HEK293 (cell line): ENCODE data around the gene MYO9B.
A peak's percentile ranks its signal among the peaks of the same experiment; 100 is the strongest.

ENCODE experiments used
- CTCF ChIA-PET: fragments of 350-600 bp; formaldehyde crosslinking; extraction: SDS; loops from one replicate; lab custom pipeline; 2021; ENCODE audit warnings: antibody characterized with exemption; lab: Yijun Ruan, JAX
- POLR2A ChIA-PET: fragments of 300-600 bp; formaldehyde crosslinking; extraction: SDS; loops from one replicate; lab custom pipeline; 2020; ENCODE audit warnings: antibody characterized with exemption, inconsistent platforms; lab: Yijun Ruan, JAX
- H3K27ac ChIP-seq: fragments of 200-500 bp; sonication (Bioruptor generic); 2 replicates; pipeline ENCODE4 v1.5.1; 2014; ENCODE audit warnings: low read depth, low read length, control low read depth, inconsistent platforms; ENCODE audit errors: extremely low read depth
- H3K36me3 ChIP-seq, 2 experiments: fragments of 200-500 bp in 1 of 2; sonication (Bioruptor generic) in 1 of 2; 1 replicate in 1 of 2; 2 replicates in 1 of 2; pipeline ENCODE4 v1.5.1; 2014 to 2017; ENCODE audit warnings: inconsistent platforms in 2 of 2, low read length in 2 of 2; ENCODE audit not compliant: control insufficient read depth in 2 of 2, insufficient read depth in 1 of 2
- H3K4me1 ChIP-seq: fragments of 200-500 bp; sonication (Bioruptor generic); 2 replicates; pipeline ENCODE4 v1.5.1; 2014; ENCODE audit warnings: mild to moderate bottlenecking, low read length, inconsistent platforms; ENCODE audit not compliant: control insufficient read depth, insufficient read depth
- H3K4me3 ChIP-seq: 2 replicates; pipeline ENCODE4 v1.5.1; 2011; ENCODE audit warnings: low read depth, mild to moderate bottlenecking, control low read depth, low read length, moderate library complexity
- H3K9me3 ChIP-seq: fragments of 200-500 bp; sonication (Bioruptor generic); 2 replicates; pipeline ENCODE4 v1.5.1; 2014; ENCODE audit warnings: low read depth, low read length, inconsistent platforms; ENCODE audit not compliant: control insufficient read depth, insufficient read depth
- OSR2 ChIP-seq: fragments of 450-650 bp; formaldehyde crosslinking; IDR thresholded peaks from 2 replicates; pipeline ENCODE4 v1.5.1; 2016; ENCODE audit warnings: missing biosample characterization, missing genetic modification characterization
- SP2 ChIP-seq: fragments of 450-650 bp; formaldehyde crosslinking; IDR thresholded peaks from 2 replicates; pipeline ENCODE4 v1.5.1; 2016; ENCODE audit warnings: missing biosample characterization, missing genetic modification characterization
- SP7 ChIP-seq: fragments of 450-650 bp; formaldehyde crosslinking; IDR thresholded peaks from 2 replicates; pipeline ENCODE4 v1.5.1; 2016; ENCODE audit warnings: missing biosample characterization, missing genetic modification characterization
- ZBTB48 ChIP-seq: fragments of 450-650 bp; formaldehyde crosslinking; IDR thresholded peaks from 2 replicates; pipeline ENCODE4 v1.5.1; 2016; ENCODE audit warnings: missing biosample characterization, missing genetic modification characterization
- ZFP3 ChIP-seq: fragments of 450-650 bp; formaldehyde crosslinking; IDR thresholded peaks from 2 replicates; pipeline ENCODE4 v1.5.1; 2016; ENCODE audit warnings: low read depth, missing biosample characterization, missing genetic modification characterization
- ZNF140 ChIP-seq: fragments of 450-650 bp; formaldehyde crosslinking; IDR thresholded peaks from 2 replicates; pipeline ENCODE4 v1.5.1; 2016; ENCODE audit warnings: missing biosample characterization, missing genetic modification characterization
- ZNF175 ChIP-seq: fragments of 450-650 bp; formaldehyde crosslinking; IDR thresholded peaks from 2 replicates; pipeline ENCODE4 v1.5.1; 2016; ENCODE audit warnings: missing biosample characterization, missing genetic modification characterization
- ZNF2 ChIP-seq: fragments of 450-650 bp; formaldehyde crosslinking; IDR thresholded peaks from 2 replicates; pipeline ENCODE4 v1.5.1; 2016; ENCODE audit warnings: missing biosample characterization, missing genetic modification characterization
- ZNF248 ChIP-seq: fragments of 450-650 bp; formaldehyde crosslinking; IDR thresholded peaks from 2 replicates; pipeline ENCODE4 v1.5.1; 2017; ENCODE audit warnings: missing biosample characterization, missing genetic modification characterization
- ZNF324 ChIP-seq: fragments of 450-650 bp; formaldehyde crosslinking; IDR thresholded peaks from 2 replicates; pipeline ENCODE4 v1.5.1; 2016; ENCODE audit warnings: missing biosample characterization, missing genetic modification characterization
- ZNF335 ChIP-seq: fragments of 450-650 bp; formaldehyde crosslinking; conservative IDR thresholded peaks from 2 replicates; pipeline ENCODE4 v1.5.1; 2016; ENCODE audit warnings: missing biosample characterization, missing genetic modification characterization
- ZNF404 ChIP-seq: fragments of 450-650 bp; formaldehyde crosslinking; IDR thresholded peaks from 2 replicates; pipeline ENCODE4 v1.5.1; 2017; ENCODE audit warnings: missing biosample characterization, missing genetic modification characterization
- ZNF529 ChIP-seq: fragments of 450-650 bp; formaldehyde crosslinking; IDR thresholded peaks from 2 replicates; pipeline ENCODE4 v1.5.1; 2017; ENCODE audit warnings: missing genetic modification characterization, missing biosample characterization; ENCODE audit not compliant: insufficient replicate concordance
- ZNF548 ChIP-seq: fragments of 450-650 bp; formaldehyde crosslinking; IDR thresholded peaks from 2 replicates; pipeline ENCODE4 v1.5.1; 2016; ENCODE audit warnings: missing biosample characterization, missing genetic modification characterization
- ZNF658 ChIP-seq: fragments of 450-650 bp; formaldehyde crosslinking; IDR thresholded peaks from 2 replicates; pipeline ENCODE4; 2016; ENCODE audit warnings: missing biosample characterization, missing genetic modification characterization
- ZNF837 ChIP-seq: fragments of 450-650 bp; formaldehyde crosslinking; IDR thresholded peaks from 2 replicates; pipeline ENCODE4 v1.5.1; 2016; ENCODE audit warnings: missing biosample characterization, missing genetic modification characterization
- ZSCAN16 ChIP-seq: fragments of 450-650 bp; formaldehyde crosslinking; IDR thresholded peaks from 2 replicates; pipeline ENCODE4 v1.5.1; 2016; ENCODE audit warnings: missing biosample characterization, missing genetic modification characterization
- TF ChIP-seq, protein P1 (sequence below): fragments of 450-650 bp; formaldehyde crosslinking; IDR thresholded peaks from 2 replicates; pipeline ENCODE4 v1.5.1; 2016; ENCODE audit warnings: missing biosample characterization, missing genetic modification characterization
- TF ChIP-seq, protein P2 (sequence below): fragments of 450-650 bp; formaldehyde crosslinking; IDR thresholded peaks from 2 replicates; pipeline ENCODE4 v1.5.1; 2017; ENCODE audit warnings: missing biosample characterization, mild to moderate bottlenecking, missing genetic modification characterization, moderate library complexity
- TF ChIP-seq, protein P3 (sequence below): sonication (generic); formaldehyde crosslinking; IDR thresholded peaks from 2 replicates; pipeline ENCODE4 v1.8.1; 2022; ENCODE audit warnings: mild to moderate bottlenecking, moderate library complexity, missing genetic modification reagents
- TF ChIP-seq, protein P4 (sequence below): fragments of 450-650 bp; formaldehyde crosslinking; IDR thresholded peaks from 2 replicates; pipeline ENCODE4 v1.5.1; 2016; ENCODE audit warnings: missing biosample characterization, missing genetic modification characterization
- TF ChIP-seq, protein P5 (sequence below): fragments of 450-650 bp; formaldehyde crosslinking; IDR thresholded peaks from 2 replicates; pipeline ENCODE4 v1.5.1; 2016; ENCODE audit warnings: missing biosample characterization, missing genetic modification characterization
- TF ChIP-seq, protein P6 (sequence below): fragments of 450-650 bp; formaldehyde crosslinking; IDR thresholded peaks from 2 replicates; pipeline ENCODE4 v1.5.1; 2016; ENCODE audit warnings: missing biosample characterization, missing genetic modification characterization

MYO9B gene

DNA sequence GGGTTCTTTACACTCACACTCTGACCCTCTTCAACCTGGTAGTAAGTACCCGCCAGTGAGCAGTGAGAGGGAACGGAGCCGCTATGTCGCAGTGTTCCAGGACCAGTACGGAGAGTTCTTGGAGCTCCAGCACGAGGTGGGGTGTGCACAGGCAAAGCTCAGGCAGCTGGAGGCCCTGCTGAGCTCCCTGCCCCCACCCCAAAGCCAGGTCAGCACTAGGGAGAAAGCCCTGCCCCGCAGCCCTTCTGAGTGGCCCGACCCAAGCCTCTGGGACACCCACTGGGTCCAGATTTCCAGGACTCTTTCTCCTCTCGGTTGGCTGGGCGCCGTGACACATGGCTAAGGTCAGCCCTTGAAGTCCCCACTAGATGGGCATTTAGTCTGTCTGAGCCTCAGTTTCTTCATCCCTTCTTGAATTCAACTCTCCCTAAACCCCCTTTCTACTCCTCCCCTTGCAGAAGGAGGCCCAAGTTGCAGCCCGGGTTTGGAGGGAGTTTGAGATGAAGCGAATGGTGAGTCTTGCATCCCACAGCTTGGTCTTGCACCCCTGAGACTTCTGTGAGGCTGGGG is 152.3 kb downstream of the MYO9B start (continued):
- TF ChIP-seq, protein P1, sequence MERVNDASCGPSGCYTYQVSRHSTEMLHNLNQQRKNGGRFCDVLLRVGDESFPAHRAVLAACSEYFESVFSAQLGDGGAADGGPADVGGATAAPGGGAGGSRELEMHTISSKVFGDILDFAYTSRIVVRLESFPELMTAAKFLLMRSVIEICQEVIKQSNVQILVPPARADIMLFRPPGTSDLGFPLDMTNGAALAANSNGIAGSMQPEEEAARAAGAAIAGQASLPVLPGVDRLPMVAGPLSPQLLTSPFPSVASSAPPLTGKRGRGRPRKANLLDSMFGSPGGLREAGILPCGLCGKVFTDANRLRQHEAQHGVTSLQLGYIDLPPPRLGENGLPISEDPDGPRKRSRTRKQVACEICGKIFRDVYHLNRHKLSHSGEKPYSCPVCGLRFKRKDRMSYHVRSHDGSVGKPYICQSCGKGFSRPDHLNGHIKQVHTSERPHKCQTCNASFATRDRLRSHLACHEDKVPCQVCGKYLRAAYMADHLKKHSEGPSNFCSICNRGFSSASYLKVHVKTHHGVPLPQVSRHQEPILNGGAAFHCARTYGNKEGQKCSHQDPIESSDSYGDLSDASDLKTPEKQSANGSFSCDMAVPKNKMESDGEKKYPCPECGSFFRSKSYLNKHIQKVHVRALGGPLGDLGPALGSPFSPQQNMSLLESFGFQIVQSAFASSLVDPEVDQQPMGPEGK, result no peak
- TF ChIP-seq ZNF140 (tag by site-specific recombination), result no peak
- TF ChIP-seq, protein P2, sequence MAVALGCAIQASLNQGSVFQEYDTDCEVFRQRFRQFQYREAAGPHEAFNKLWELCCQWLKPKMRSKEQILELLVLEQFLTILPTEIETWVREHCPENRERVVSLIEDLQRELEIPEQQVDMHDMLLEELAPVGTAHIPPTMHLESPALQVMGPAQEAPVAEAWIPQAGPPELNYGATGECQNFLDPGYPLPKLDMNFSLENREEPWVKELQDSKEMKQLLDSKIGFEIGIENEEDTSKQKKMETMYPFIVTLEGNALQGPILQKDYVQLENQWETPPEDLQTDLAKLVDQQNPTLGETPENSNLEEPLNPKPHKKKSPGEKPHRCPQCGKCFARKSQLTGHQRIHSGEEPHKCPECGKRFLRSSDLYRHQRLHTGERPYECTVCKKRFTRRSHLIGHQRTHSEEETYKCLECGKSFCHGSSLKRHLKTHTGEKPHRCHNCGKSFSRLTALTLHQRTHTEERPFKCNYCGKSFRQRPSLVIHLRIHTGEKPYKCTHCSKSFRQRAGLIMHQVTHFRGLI (tag by site-specific recombination), result no peak
- no peak for TF ChIP-seq ZNF548 (tag by site-specific recombination)
- TF ChIP-seq ZNF529 (tag by site-specific recombination), result no peak

DNA sequence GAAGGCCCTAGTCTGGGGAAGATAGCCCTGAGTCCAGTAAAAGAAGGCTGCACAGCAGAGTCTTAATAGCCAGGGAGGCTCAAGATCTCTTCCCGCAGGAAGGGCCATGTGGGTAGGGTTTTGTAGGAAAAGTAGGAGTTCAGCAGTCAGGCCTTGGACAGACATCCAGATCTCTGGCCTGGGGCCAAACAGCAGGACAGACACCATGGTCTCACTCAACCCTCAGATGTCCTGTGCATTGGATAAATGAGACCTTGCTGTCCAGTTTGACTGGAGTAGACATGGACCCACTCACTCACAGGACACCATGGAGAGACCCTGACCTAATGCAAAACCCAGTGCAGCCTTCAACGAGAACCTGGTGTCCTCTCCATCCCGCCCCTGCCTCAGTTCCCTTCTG is 154.3 kb downstream of the MYO9B start:
- CTCF ChIA-PET, result no interaction called here
- POLR2A ChIA-PET, result interaction anchor here (0.6 to 5.5 kb wide), 2 partner anchors 14 to 37 kb away, joined by 3 to 61 read pairs; partner anchors contain the start of genes BABAM1 and USE1
- 0 out of 2 replicates have a peak, but pooled peaks cover 5% of the 10 kb centered on the region for H3K4me1 ChIP-seq
- peaks cover 18 to 48% of the 10 kb centered on the region in 2 experiments; a peak in 2 of 3 replicates for H3K36me3 ChIP-seq
- H3K9me3 ChIP-seq, result no peaks in the 10 kb centered on the region
- no peak overlapping the region for H3K4me3 ChIP-seq
- no peak overlapping the region for H3K27ac ChIP-seq
- TF ChIP-seq ZFP3 (peak; percentile 99), ZNF324 (tag by site-specific recombination) (no peak), ZNF2 (no peak)
- TF ChIP-seq, protein P3, sequence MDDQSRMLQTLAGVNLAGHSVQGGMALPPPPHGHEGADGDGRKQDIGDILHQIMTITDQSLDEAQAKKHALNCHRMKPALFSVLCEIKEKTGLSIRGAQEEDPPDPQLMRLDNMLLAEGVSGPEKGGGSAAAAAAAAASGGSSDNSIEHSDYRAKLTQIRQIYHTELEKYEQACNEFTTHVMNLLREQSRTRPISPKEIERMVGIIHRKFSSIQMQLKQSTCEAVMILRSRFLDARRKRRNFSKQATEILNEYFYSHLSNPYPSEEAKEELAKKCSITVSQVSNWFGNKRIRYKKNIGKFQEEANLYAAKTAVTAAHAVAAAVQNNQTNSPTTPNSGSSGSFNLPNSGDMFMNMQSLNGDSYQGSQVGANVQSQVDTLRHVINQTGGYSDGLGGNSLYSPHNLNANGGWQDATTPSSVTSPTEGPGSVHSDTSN (CRISPR knock-in tag), result no peak
- TF ChIP-seq, protein P4, sequence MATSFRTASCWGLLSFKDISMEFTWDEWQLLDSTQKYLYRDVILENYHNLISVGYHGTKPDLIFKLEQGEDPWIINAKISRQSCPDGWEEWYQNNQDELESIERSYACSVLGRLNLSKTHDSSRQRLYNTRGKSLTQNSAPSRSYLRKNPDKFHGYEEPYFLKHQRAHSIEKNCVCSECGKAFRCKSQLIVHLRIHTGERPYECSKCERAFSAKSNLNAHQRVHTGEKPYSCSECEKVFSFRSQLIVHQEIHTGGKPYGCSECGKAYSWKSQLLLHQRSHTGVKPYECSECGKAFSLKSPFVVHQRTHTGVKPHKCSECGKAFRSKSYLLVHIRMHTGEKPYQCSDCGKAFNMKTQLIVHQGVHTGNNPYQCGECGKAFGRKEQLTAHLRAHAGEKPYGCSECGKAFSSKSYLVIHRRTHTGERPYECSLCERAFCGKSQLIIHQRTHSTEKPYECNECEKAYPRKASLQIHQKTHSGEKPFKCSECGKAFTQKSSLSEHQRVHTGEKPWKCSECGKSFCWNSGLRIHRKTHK (tag by site-specific recombination), result no peak

DNA sequence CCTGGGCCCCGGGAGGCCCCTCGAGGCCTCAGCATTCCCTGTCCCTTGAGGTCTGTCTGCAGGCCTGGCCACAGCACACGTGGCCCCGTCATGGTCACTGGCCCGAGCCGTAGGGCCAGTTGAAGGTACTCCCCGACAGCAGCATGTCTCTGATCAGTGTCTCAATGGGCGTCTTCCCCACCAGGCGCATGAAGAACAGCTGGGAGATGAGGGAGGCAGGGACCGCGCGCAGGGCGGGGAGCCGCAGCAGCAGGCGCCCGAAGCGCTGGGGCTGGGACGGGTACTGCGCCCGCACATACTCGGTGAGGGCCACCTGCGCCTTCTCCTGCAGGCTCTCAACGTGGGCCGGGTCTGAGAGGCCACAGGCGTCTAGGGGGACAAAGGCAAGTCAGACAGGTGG is 156.7 kb downstream of the MYO9B start:
- no peak for TF ChIP-seq OSR2 (tag by site-specific recombination)
- TF ChIP-seq ZNF837 (tag by site-specific recombination), result no peak
- TF ChIP-seq ZNF175 (tag by site-specific recombination), result no peak
- no peak for TF ChIP-seq SP2
- TF ChIP-seq ZBTB48 (tag by site-specific recombination), result no peak
- TF ChIP-seq ZNF404 (tag by site-specific recombination), result no peak
- TF ChIP-seq SP7 (tag by site-specific recombination), result no peak
- TF ChIP-seq ZNF658 (tag by site-specific recombination), result no peak
- TF ChIP-seq ZNF248, result no peak
- TF ChIP-seq ZSCAN16 (tag by site-specific recombination), result no peak
- TF ChIP-seq, protein P5, sequence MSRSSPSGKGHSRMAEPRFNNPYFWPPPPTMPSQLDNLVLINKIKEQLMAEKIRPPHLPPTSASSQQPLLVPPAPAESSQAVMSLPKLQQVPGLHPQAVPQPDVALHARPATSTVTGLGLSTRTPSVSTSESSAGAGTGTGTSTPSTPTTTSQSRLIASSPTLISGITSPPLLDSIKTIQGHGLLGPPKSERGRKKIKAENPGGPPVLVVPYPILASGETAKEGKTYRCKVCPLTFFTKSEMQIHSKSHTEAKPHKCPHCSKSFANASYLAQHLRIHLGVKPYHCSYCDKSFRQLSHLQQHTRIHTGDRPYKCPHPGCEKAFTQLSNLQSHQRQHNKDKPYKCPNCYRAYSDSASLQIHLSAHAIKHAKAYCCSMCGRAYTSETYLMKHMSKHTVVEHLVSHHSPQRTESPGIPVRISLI (tag by site-specific recombination), result no peak
- no peak for TF ChIP-seq ZNF324 (tag by site-specific recombination)
- TF ChIP-seq ZNF335 (tag by site-specific recombination), result no peak
- TF ChIP-seq, protein P6, sequence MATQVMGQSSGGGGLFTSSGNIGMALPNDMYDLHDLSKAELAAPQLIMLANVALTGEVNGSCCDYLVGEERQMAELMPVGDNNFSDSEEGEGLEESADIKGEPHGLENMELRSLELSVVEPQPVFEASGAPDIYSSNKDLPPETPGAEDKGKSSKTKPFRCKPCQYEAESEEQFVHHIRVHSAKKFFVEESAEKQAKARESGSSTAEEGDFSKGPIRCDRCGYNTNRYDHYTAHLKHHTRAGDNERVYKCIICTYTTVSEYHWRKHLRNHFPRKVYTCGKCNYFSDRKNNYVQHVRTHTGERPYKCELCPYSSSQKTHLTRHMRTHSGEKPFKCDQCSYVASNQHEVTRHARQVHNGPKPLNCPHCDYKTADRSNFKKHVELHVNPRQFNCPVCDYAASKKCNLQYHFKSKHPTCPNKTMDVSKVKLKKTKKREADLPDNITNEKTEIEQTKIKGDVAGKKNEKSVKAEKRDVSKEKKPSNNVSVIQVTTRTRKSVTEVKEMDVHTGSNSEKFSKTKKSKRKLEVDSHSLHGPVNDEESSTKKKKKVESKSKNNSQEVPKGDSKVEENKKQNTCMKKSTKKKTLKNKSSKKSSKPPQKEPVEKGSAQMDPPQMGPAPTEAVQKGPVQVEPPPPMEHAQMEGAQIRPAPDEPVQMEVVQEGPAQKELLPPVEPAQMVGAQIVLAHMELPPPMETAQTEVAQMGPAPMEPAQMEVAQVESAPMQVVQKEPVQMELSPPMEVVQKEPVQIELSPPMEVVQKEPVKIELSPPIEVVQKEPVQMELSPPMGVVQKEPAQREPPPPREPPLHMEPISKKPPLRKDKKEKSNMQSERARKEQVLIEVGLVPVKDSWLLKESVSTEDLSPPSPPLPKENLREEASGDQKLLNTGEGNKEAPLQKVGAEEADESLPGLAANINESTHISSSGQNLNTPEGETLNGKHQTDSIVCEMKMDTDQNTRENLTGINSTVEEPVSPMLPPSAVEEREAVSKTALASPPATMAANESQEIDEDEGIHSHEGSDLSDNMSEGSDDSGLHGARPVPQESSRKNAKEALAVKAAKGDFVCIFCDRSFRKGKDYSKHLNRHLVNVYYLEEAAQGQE (tag by site-specific recombination), result no peak
- TF ChIP-seq, all 188 proteins: peak for 0
- ChIA-PET POLR2A (interaction anchor here (0.6 kb wide), 1 partner anchor 766 kb away, joined by 9 read pairs; no protein-coding TSS in a partner anchor), CTCF (interaction anchor here (0.7 kb wide), 1 partner anchor 151 kb away, joined by 3 read pairs; no protein-coding TSS in a partner anchor)
- Histone ChIP-seq H3K4me1 (peaks cover 11% of the 10 kb centered on the region), H3K36me3 (peaks cover 18 to 48% of the 10 kb centered on the region in 2 experiments; a peak in 2 of 3 replicates), H3K9me3 (no peaks in the 10 kb centered on the region), H3K27ac (no peak overlapping the region), H3K4me3 (no peak overlapping the region)
